GM10266 (cell line): ENCODE data around the gene RNF168.
"Not testable (repeated sequence)": the region's sequence is repeated elsewhere in the genome, so short reads cannot be mapped to it uniquely, and the experiment has no call there.

ENCODE experiments used
- DNase-seq: peaks from one replicate; pipeline ENCODE4 v3.0.0; 2012; ENCODE audit errors: extremely low spot score
- TF ChIP-seq, protein P1 (sequence below): IDR thresholded peaks from 2 replicates; pipeline ENCODE4 v1.5.1; 2012; ENCODE audit warnings: mild to moderate bottlenecking, low read depth; ENCODE audit not compliant: control insufficient read depth, insufficient read depth; ENCODE audit errors: missing control alignments

Gene RNF168

DNA sequence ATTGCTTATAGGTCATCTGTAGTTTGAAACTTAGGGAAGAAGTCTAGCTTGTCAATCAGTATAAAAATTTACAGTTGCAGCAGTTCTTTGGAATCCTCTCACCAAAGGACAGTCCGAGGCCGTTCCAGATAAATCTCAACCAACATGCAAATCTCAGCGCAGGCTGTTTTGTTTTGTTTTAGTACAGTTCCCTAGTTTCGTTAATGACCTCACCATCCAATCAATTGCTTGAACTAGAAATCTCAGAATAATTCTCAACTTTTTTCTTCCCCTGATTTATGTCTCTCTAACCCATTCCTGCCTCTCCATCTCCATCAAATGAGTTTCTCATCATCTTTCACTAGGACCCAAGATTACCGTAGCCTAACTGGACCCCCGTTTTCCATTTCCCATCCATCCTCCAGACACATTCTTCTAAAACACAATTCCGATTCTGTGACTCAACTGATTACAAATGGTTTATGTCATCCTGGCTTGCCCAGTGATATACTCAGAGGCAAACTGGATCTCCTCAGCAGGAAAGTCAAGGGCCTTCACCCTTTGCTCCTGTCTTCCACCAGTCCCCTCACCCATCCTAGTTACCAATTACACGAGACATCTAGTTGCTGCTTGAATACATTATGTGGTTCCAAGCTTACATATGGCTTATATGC is 10.3 kb upstream of the RNF168 start:
- TF ChIP-seq, protein P1, sequence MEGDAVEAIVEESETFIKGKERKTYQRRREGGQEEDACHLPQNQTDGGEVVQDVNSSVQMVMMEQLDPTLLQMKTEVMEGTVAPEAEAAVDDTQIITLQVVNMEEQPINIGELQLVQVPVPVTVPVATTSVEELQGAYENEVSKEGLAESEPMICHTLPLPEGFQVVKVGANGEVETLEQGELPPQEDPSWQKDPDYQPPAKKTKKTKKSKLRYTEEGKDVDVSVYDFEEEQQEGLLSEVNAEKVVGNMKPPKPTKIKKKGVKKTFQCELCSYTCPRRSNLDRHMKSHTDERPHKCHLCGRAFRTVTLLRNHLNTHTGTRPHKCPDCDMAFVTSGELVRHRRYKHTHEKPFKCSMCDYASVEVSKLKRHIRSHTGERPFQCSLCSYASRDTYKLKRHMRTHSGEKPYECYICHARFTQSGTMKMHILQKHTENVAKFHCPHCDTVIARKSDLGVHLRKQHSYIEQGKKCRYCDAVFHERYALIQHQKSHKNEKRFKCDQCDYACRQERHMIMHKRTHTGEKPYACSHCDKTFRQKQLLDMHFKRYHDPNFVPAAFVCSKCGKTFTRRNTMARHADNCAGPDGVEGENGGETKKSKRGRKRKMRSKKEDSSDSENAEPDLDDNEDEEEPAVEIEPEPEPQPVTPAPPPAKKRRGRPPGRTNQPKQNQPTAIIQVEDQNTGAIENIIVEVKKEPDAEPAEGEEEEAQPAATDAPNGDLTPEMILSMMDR = no peak
- DNase-seq = no peak

DNA sequence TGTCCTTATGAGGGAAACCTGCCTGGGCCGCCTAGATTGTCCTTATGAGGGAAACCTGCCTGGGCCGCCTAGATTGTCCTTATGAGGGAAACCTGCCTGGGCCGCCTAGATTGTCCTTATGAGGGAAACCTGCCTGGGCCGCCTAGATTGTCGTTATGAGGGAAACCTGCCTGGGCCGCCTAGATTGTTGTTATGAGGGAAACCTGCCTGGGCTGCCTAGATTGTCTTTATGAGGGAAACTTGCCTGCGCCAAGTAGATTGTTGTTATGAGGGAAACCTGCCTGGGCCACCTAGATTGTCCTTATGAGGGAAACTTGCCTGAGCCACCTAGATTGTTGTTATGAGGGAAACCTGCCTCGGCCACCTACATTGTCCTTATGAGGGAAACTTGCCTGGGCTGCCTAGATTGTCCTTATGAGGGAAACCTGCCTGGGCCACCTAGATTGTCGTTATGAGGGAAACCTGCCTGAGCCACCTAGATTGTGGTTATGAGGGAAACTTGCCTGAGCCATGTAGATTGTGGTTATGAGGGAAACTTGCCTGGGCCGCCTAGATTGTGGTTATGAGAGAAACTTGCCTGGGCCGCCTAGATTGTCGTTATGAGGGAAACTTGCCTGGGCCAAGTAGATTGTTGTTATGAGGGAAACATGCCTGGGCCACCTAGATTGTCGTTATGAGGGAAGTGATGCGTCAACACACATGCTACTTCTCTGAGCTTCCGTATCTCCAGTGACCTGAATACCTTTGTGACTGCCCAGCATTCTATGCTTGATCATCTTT is 8.3 kb upstream of the RNF168 start:
- DNase-seq = not testable (repeated sequence)

DNA sequence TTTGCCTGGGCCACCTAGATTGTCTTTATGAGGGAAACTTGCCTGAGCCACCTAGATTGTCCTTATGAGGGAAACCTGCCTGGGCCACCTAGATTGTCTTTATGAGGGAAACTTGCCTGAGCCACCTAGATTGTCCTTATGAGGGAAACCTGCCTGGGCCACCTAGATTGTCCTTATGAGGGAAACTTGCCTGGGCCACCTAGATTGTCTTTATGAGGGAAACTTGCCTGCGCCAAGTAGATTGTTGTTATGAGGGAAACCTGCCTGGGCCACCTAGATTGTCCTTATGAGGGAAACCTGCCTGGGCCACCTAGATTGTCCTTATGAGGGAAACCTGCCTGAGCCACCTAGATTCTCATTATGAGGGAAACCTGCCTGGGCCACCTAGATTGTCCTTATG is 7.5 kb upstream of the RNF168 start:
- DNase-seq = not testable (repeated sequence)

DNA sequence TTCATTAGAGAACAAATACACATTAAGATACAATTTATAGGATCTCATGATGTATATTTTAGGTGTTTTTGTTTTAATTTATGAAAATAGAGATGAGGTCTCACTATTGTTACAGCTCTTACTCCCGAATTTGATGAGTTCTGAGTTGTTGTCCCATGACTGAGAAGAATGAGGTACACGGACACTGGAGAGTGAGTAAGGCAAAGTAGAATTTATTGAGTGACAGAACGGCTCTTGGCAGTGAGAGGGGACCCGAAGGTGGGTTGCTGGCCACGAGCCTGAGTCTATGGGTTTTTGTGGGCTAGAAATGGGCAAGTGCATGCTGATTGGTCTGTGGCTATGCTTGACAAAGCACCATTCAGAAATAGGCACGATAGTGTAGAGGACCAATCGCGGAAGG is 3.1 kb upstream of the RNF168 start:
- TF ChIP-seq, protein P1 = no peak
- DNase-seq = no peak

DNA sequence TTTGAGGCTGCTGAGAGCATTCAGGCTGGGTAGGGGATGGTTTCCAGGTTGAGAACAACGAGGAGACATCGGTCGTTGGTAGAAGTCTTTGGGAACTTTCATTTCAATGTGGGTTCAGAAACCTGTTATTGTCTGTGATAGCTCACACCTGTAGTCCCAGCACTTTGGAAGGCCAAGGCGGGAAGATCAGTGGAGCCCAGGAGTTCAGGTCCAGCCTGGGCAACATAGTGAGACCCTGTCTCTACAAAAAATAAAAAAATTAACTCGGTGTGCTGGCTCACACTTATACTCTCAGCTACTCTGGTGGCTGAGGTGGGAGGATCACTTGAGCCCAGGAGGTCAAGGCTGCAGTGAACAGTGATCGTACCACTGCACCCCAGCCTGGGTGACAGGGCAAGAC is 988 bp upstream of the RNF168 start:
- DNase-seq = no peak
- TF ChIP-seq, protein P1 = no peak

DNA sequence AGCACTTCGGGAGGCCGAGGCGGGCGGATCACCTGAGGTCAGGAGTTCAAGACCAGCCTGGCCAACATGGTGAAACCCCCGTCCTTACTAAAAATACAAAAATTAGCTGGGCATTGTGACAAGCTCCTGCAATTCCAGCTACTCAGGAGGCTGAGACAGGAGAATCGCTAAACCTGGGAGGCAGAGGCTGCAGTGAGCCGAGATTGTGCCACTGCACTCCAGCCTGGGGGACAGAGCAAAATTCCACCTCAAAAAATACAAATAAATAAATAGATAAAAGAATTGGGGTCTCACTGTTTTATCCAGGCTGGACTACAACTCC is 470 bp upstream of the RNF168 start:
- not testable (repeated sequence) for DNase-seq

DNA sequence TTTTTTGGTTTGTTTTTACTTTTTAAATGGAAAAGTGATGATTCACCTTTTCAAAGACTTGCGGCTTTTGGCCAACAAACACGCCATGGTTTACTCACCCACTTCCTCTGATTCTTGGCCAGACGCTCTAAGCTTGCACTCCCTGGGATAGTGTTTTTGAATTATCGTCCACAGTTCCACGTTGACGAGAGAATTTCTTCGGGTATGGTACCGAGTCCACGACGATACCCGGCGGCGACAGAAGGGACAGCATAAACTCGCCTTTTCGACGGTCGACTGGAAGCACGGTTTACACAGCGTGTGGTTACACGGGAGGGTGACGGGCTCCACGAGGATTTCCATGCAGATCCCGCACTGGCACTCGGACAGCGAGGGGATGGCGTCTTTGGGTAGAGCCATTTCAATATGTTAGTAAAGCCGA is 783 bp downstream of the RNF168 start:
- TF ChIP-seq, protein P1 = no peak
- DNase-seq = peak; percentile 47

DNA sequence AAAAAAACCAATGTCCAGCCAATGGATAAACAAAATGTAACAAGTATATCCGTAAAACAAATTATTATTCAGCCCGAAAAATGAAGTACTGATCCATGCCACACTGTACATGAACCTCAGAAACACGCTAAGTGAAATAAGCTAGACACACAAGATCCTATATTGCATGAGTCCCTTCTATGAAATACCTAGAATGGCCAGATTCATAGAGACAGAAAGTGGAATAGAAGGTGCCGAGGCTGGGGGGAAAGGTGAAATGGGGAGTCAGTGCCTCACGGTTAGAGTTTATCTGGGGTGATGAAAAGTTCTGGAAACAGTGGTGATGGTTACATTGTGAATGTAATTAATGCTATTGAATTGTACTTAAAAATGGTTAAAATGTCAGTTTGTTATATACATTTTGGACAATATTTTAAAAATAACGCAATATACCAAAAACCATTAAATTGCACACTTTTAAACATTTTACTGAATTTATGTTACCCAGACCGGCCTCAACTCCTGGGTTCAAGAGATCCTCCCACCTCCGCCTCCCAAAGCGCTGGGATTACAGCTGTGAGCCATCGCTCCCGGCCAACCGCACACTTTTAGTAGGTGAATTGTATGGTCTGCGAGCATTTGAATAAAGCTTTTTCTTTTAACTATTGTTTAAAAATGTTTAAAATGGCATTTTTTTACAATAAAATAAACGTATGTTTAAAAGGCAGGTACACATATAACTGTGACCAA is 2.1 kb downstream of the RNF168 start:
- TF ChIP-seq, protein P1 = no peak
- DNase-seq = no peak
